Activated T-helper 2 cell treated with anti-CD3 and anti-CD28 coated beads, Interferon-gamma antibody, Interleukin-2, Interleukin-4, amounts not matched to agents 10 μg/mL and 5 μg/mL and 100 μg/mL, durations not matched to agents 14 hours and 24 hours and 36 hours (primary cell): ENCODE results near the gene MYO6. TPM values are rescaled to one million over a fixed set of nuclear protein-coding genes. Genes with fewer than 3 reads are reported as not detected.

Experiments
- DNase-seq: peaks from one replicate; pipeline ENCODE4 v3.0.0; 2021; ENCODE audit warnings: low spot score
- H3K27ac Mint-ChIP-seq: one replicate; pipeline ENCODE4 v1.8.0; 2021; ENCODE audit warnings: mixed read lengths
- H3K27me3 Mint-ChIP-seq: one replicate; pipeline ENCODE4 v1.8.0; 2021; ENCODE audit warnings: low read depth, mixed read lengths
- H3K36me3 Mint-ChIP-seq: one replicate; pipeline ENCODE4 v1.8.0; 2021; ENCODE audit warnings: low read depth, mixed read lengths
- H3K4me1 Mint-ChIP-seq: one replicate; pipeline ENCODE4 v1.8.0; 2021; ENCODE audit warnings: low read depth, mixed read lengths
- H3K4me3 Mint-ChIP-seq: one replicate; pipeline ENCODE4 v1.8.0; 2021; ENCODE audit warnings: low read depth, mild to moderate bottlenecking, moderate library complexity, mixed read lengths
- H3K9me3 Mint-ChIP-seq: one replicate; pipeline ENCODE4 v1.8.0; 2021; ENCODE audit warnings: mixed read lengths
- intact Hi-C: fragments of 100-400 bp; cut with micrococcal nuclease; formaldehyde crosslinking; loops from one replicate; pipeline ENCODE4 v1.15.1; 2023
- total RNA-seq: library from RNA; stranded (reverse); gene quantifications from 2 replicates; pipeline ENCODE4 v1.2.3, GENCODE V29; 2022

The MYO6 gene
- total RNA-seq, 1 donor from 2014 or later: 0.41 TPM

DNA sequence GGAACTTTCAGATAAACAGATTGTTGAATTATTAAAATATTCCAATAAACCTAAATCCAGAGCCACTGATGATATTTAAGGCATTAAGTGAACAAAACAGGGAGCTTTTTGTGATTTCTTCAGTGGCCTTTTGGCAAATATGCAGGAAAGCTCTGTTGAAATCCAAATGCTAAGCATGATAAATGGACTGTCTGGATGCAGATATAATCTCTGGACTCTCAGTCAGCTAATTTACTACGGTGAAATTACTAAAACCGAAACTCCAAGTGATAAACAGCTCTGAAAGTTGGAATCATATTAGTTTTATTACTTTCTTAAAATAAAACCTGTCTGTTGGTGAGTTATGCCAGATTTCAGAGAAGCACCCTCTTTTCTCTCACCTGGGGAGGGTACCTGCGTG lies 203.1 kb downstream of the MYO6 start:
- Mint-ChIP-seq H3K4me1 (no peaks in the 10 kb centered on the region), H3K36me3 (no peaks in the 10 kb centered on the region), H3K27ac (no peak overlapping the region), H3K27me3 (no peaks in the 10 kb centered on the region), H3K4me3 (no peak overlapping the region), H3K9me3 (no peaks in the 10 kb centered on the region)
- no peak for DNase-seq
- intact Hi-C loops: no loop called here

DNA sequence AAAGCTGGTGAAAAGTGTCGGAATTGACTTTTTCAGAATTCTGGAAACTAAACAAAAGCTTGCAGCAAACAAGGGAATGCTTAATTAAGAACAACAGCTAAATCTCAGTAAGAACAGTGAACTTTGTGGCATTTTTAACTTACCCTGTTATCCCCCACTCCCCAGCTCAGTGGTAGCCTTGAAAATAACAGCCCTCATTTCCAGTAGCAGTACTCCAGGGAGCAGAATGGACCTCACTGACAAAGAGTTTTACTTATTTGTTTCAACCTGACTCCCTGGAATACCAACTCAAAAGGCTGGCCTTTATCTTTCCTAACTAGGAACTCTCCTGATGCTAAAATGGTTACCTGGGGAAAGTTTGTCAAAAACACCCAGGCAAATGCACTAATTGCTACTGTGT lies 214.5 kb downstream of the MYO6 start:
- Mint-ChIP-seq H3K36me3 (no peaks in the 10 kb centered on the region), H3K4me3 (no peak overlapping the region), H3K4me1 (no peaks in the 10 kb centered on the region), H3K9me3 (no peaks in the 10 kb centered on the region), H3K27ac (no peak overlapping the region), H3K27me3 (no peaks in the 10 kb centered on the region)
- no peak for DNase-seq
- intact Hi-C loops: no loop called here

DNA sequence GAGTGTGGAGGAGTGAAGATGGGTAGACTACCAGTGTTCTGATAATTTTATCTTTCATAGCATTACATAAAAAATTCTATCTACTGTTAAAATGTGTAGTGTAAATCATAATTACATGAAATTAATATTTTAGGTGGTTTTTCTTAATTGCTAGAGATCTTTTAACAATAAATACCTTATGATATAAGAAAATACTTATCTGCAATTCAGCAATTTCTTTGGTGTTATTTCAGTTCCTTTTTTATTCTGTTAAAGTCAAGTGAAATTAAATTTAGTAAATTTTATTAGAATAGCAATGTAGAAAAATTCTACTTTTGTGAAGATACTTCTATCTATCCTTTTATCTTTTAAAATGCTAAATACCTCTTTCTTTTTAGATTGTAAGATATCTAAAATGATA lies 219.1 kb downstream of the MYO6 start:
- no peaks in the 10 kb centered on the region for H3K4me1 Mint-ChIP-seq
- no peak overlapping the region for H3K4me3 Mint-ChIP-seq
- DNase-seq: no peak
- no peaks in the 10 kb centered on the region for H3K36me3 Mint-ChIP-seq
- intact Hi-C loops: no loop called here
- H3K27ac Mint-ChIP-seq: no peak overlapping the region
- H3K27me3 Mint-ChIP-seq: no peaks in the 10 kb centered on the region
- H3K9me3 Mint-ChIP-seq: no peaks in the 10 kb centered on the region

Other genes starting within 250 kb of the MYO6 start
- 73.8 and 81.7 TPM in 2 replicates for gene SENP6, start 147.4 kb upstream of the MYO6 start, total RNA-seq